ENCODE data around the gene CYSLTR1.

- no peak for TF ChIP-seq POLR2A (IDR thresholded peaks at IDR 0.05; ENCODE audit: extremely low read depth, insufficient read length)
- TF ChIP-seq, protein P1, sequence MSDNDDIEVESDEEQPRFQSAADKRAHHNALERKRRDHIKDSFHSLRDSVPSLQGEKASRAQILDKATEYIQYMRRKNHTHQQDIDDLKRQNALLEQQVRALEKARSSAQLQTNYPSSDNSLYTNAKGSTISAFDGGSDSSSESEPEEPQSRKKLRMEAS (IDR thresholded peaks at IDR 0.05; ENCODE audit: low read depth, low read length): no peak
- TF ChIP-seq, protein P2, sequence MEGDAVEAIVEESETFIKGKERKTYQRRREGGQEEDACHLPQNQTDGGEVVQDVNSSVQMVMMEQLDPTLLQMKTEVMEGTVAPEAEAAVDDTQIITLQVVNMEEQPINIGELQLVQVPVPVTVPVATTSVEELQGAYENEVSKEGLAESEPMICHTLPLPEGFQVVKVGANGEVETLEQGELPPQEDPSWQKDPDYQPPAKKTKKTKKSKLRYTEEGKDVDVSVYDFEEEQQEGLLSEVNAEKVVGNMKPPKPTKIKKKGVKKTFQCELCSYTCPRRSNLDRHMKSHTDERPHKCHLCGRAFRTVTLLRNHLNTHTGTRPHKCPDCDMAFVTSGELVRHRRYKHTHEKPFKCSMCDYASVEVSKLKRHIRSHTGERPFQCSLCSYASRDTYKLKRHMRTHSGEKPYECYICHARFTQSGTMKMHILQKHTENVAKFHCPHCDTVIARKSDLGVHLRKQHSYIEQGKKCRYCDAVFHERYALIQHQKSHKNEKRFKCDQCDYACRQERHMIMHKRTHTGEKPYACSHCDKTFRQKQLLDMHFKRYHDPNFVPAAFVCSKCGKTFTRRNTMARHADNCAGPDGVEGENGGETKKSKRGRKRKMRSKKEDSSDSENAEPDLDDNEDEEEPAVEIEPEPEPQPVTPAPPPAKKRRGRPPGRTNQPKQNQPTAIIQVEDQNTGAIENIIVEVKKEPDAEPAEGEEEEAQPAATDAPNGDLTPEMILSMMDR (IDR thresholded peaks at IDR 0.05; ENCODE audit: low read depth, low read length): no peak
Measured at GRCh38 chrX:78326401-78326800, 1.0 kb downstream of the CYSLTR1 start.
